OCI-LY1 (cell line): ENCODE measurements around the gene SLC12A6.

Experiments used
- CTCF ChIP-seq: fragments of 200-600 bp; sonication (generic), shearing (Covaris generic); IDR thresholded peaks from 2 replicates; pipeline ENCODE4 v1.5.1; 2017; ENCODE audit warnings: mild to moderate bottlenecking, antibody characterized with exemption, low read length, moderate library complexity, mixed read lengths
- EZH2 ChIP-seq: fragments of 200-600 bp; sonication (generic), shearing (Covaris generic); IDR thresholded peaks from 2 replicates; pipeline ENCODE4 v1.8.0; 2017; ENCODE audit warnings: borderline replicate concordance, mixed run types, mild to moderate bottlenecking, antibody characterized with exemption, low read length, moderate library complexity, mixed read lengths

GRCh38 chr15:34366271-34367065, 28.9 kb upstream of the SLC12A6 start:
- TF ChIP-seq CTCF (no peak), EZH2 (no peak)
